ENCODE measurements around the gene STEAP1B.
A peak's percentile ranks its signal among the peaks of the same experiment; 100 is the strongest.
"Not testable (repeated sequence)": the region's sequence is repeated elsewhere in the genome, so short reads cannot be mapped to it uniquely, and the experiment has no call there.

STEAP1B gene

GRCh38 chr7:22516950-22517349, 17.0 kb upstream of the STEAP1B start:
- not testable (repeated sequence) for DNase-seq (ENCODE audit: low read depth); H3K4me3 ChIP-seq (ENCODE audit: low read depth, low read length)

DNA sequence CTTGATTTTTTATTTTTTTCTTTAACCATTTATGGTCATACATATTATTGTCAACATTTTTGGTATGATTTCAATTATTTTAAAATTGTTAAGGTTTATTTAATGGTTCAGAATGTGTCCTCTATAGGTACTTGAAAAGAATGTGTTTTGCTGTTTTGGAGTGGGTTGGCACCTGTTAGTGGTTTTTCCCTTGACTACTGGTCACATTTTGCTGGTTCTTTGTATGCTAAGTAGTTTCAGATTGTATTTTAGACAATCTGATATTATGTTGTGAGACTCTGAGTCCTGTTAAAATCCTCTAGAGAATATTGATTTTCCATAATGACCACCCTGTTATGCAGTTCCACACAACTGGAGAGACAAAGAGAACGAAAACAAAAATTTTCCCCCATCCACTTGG, 15.0 kb upstream of the STEAP1B start:
- not testable (repeated sequence) for H3K4me3 ChIP-seq (ENCODE audit: low read depth, low read length); DNase-seq (ENCODE audit: low read depth)

GRCh38 chr7:22507320-22507719, 7.3 kb upstream of the STEAP1B start:
- not testable (repeated sequence) for DNase-seq (ENCODE audit: low read depth); H3K4me3 ChIP-seq (ENCODE audit: low read depth, low read length)

DNA sequence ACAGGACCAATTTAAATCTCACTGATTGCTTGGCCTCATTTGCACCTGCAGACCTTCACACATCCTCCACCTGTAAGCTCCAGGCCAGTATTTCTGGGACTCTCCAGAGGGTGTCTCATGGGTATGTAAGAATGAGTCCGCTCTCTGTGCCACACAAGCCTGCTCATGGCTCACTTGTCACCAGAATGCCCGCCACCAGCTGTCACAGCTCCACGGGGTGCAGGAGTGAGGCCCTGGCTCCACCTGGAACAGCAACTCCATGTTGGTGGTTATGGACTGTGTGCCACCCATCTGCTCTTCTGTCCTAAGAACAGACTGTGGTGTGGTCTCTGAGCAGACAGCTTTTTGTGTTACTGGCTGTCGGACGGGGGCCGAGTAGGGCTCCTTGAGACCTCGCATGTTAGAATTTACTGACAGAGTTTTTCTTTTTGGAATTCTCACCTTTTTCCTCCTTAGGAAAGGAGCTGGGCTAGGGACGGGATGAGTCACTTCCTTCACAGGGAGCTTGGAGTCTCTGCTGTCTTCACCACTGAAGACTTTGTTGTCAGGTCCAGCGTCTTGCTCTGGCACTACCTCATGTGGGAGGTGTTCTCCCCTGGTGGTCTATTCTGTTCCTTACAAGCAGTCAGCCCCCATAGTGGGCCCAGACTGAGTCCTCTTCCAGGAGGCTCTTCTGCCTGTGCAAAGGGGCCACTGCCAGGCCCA, 6.5 kb upstream of the STEAP1B start:
- DNase-seq (ENCODE audit: low read depth), result not testable (repeated sequence)

DNA sequence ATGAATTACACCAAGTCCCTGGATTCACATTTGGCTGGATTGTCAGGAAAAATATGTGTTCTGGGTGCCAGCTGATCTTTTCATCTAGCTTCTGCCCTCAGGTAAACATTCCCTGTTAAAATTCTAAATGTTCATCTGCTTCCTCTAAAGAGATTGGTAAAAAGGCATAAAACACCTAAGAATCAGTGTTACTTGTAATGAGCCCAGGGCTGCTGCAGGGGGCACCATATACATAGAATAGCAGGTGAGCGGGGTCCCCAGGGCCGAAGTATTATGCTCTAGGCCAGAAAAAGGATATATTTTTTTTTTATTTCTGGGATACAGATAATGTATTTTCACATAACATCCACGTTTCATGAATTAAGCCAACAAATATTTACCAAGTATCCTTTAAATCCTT, 4.5 kb upstream of the STEAP1B start:
- H3K4me3 ChIP-seq (ENCODE audit: low read depth, low read length); DNase-seq (ENCODE audit: low read depth): not testable (repeated sequence)
- TF ChIP-seq, protein P1, sequence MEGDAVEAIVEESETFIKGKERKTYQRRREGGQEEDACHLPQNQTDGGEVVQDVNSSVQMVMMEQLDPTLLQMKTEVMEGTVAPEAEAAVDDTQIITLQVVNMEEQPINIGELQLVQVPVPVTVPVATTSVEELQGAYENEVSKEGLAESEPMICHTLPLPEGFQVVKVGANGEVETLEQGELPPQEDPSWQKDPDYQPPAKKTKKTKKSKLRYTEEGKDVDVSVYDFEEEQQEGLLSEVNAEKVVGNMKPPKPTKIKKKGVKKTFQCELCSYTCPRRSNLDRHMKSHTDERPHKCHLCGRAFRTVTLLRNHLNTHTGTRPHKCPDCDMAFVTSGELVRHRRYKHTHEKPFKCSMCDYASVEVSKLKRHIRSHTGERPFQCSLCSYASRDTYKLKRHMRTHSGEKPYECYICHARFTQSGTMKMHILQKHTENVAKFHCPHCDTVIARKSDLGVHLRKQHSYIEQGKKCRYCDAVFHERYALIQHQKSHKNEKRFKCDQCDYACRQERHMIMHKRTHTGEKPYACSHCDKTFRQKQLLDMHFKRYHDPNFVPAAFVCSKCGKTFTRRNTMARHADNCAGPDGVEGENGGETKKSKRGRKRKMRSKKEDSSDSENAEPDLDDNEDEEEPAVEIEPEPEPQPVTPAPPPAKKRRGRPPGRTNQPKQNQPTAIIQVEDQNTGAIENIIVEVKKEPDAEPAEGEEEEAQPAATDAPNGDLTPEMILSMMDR (IDR thresholded peaks at IDR 0.05; ENCODE audit: low read depth, low read length), result peak; percentile 24

More for the DNA sequence above, 6.5 kb upstream of the STEAP1B start:
- H3K4me3 ChIP-seq (ENCODE audit: low read depth, low read length), result not testable (repeated sequence)

GRCh38 chr7:22502104-22502503, 2.1 kb upstream of the STEAP1B start:
- not testable (repeated sequence) for H3K4me3 ChIP-seq (ENCODE audit: low read depth, low read length); DNase-seq (ENCODE audit: low read depth)

DNA sequence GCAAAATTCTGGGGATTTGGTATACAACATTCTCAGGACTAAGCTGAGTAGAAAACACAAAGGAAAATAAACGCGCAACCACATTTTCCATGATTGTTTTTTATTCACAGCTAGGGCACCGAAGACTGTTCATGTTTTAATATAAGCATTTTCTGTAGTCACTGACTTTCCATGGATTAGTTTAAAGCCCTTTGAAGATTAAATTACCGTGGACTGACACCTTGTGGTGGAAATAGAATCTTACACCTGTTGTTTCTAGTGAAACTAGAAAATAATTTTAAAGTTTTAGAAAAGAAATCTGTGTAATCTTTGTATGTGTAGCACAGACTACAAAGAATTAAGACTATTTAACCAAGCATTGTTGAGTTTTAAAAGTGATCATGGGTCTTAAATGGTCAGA, 1.3 kb upstream of the STEAP1B start:
- H3K4me3 ChIP-seq (ENCODE audit: low read depth, low read length), result not testable (repeated sequence)
- DNase-seq (ENCODE audit: low read depth), result peak; percentile 35

GRCh38 chr7:22499044-22499443, 944 bp downstream of the STEAP1B start:
- TF ChIP-seq MYC (IDR thresholded peaks at IDR 0.05; ENCODE audit: low read depth, low read length), result no peak
- TF ChIP-seq, protein P1 (IDR thresholded peaks at IDR 0.05; ENCODE audit: low read depth, low read length), result no peak
- TF ChIP-seq, protein P2, sequence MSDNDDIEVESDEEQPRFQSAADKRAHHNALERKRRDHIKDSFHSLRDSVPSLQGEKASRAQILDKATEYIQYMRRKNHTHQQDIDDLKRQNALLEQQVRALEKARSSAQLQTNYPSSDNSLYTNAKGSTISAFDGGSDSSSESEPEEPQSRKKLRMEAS (IDR thresholded peaks at IDR 0.05; ENCODE audit: low read depth, low read length), result no peak
- TF ChIP-seq POLR2A (IDR thresholded peaks at IDR 0.05; ENCODE audit: extremely low read depth, insufficient read length), result no peak
- H3K4me3 ChIP-seq (ENCODE audit: low read depth, low read length), result no peak overlapping the region
- DNase-seq (ENCODE audit: low read depth), result no peak

GRCh38 chr7:22496912-22497311, 3.1 kb downstream of the STEAP1B start:
- DNase-seq (ENCODE audit: low read depth), result not testable (repeated sequence)

GRCh38 chr7:22496296-22496888, 3.6 kb downstream of the STEAP1B start:
- not testable (repeated sequence) for H3K4me3 ChIP-seq (ENCODE audit: low read depth, low read length); DNase-seq (ENCODE audit: low read depth)

More at GRCh38 chr7:22496912-22497311, 3.1 kb downstream of the STEAP1B start:
- not testable (repeated sequence) for H3K4me3 ChIP-seq (ENCODE audit: low read depth, low read length)

GRCh38 chr7:22493160-22493925, 6.6 kb downstream of the STEAP1B start:
- not testable (repeated sequence) for DNase-seq (ENCODE audit: low read depth); H3K4me3 ChIP-seq (ENCODE audit: low read depth, low read length)
